ENCODE data around the gene RPL10.
"Not testable (repeated sequence)": the region's sequence is repeated elsewhere in the genome, so short reads cannot be mapped to it uniquely, and the experiment has no call there.

RPL10 gene

GRCh38 chrX:154381271-154381670 lies 16.9 kb upstream of the RPL10 start:
- Histone ChIP-seq H3K27me3 (no peaks in the 10 kb centered on the region; the same call in 1 of the 2 replicates), H3K4me3 (no peak overlapping the region), H3K27ac (no peak overlapping the region), H3K9ac (no peak overlapping the region), H4K20me1 (peaks cover 15% of the 10 kb centered on the region; the same call in 1 of the 2 replicates), H3K9me3 (peaks cover 41% of the 10 kb centered on the region), H3K4me2 (no peak overlapping the region), H3K36me3 (peaks cover 14% of the 10 kb centered on the region; the same call in 1 of the 2 replicates), H3K4me1 (peaks cover 32% of the 10 kb centered on the region)
- TF ChIP-seq Cebpa-rat (IDR thresholded peaks at IDR 0.05), result no peak

DNA sequence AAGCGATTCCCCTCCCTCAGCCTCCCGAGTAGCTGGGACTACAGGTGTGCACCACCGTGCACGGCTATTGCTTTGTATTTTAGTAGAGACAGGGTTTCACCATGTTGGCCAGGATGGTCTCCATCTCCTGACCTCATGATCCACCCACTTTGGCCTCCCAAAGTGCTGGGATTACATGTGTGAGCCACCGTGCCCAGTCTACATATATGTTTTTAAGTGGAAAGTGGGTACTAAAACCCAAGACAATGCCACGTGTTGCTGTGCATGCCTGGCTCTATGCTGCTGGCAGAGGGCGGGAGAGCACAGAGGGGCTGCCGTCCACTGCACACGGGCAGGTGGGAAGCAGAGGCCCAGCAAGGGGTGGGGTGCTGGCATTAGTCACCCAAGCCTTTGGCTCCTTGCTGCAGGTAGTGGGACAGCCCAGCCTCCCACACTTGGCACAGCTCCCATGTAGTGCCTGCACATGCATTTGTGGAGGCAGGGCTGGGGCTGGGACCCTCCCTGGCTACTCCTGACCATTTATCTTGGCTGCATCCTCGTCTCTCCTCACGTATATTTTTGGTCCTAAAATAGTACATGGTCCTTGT lies 15.6 kb upstream of the RPL10 start:
- Histone ChIP-seq H3K9me3 (peaks cover 41% of the 10 kb centered on the region), H3K4me3 (no peak overlapping the region), H3K9ac (no peak overlapping the region), H3K4me1 (peaks cover 25% of the 10 kb centered on the region), H3K4me2 (no peak overlapping the region), H3K36me3 (peaks cover 14% of the 10 kb centered on the region; the same call in 1 of the 2 replicates), H3K27ac (no peak overlapping the region), H3K27me3 (no peaks in the 10 kb centered on the region; the same call in 1 of the 2 replicates), H4K20me1 (peaks cover 15% of the 10 kb centered on the region; the same call in 1 of the 2 replicates)
- TF ChIP-seq Cebpa-rat (IDR thresholded peaks at IDR 0.05), result no peak

DNA sequence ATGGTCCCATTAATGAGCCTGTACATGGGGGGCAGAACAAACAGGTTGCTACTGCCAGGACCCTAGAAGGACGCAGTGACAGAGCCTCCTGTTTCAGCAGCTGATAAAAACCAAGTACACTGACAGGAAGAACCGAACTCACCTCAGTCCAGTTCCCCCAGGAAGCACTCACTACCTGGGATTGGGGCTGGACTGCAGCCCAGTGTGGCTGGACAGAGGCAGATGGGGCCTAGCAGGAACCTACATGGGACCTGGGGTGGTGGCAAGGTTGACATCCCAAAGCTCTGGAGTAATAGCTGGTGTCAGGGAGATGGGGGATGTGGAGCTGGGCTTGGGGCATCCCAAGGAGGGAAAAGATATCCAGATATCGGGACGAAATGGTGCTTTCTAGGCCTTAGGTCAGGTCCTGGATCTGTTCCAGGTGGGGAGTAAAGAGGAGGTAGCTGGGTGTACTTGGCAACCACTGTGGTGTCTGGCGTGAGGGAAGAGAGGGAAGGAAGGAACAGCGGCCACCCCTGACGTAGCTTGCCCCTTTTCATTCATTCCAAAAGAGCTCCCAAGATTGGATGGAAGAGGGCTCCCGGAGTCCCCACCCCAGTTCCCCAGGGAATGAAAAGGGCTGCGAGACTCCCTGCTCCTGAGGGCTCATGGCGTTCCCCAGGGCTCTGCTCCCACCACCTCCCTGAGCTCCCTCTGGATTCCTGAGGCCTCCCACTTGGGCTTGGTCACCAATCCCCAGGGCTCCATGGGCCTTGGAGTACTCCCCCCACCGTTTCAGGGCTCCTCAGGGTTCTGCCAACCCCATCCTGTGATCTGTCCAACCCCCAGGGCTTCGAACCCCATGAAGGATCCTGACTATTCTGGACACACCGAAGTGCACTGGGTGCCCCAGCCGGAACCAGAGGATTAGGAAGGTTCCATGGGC lies 14.6 kb upstream of the RPL10 start:
- no peak overlapping the region for H3K27ac ChIP-seq
- no peak overlapping the region for H3K9ac ChIP-seq
- no peak for TF ChIP-seq Cebpa-rat (IDR thresholded peaks at IDR 0.05)
- no peaks in the 10 kb centered on the region; the same call in 1 of the 2 replicates for H3K27me3 ChIP-seq
- H4K20me1 ChIP-seq, result peaks cover 15% of the 10 kb centered on the region; the same call in 1 of the 2 replicates
- H3K4me2 ChIP-seq, result no peak overlapping the region
- H3K36me3 ChIP-seq, result peaks cover 14% of the 10 kb centered on the region; the same call in 1 of the 2 replicates
- peaks cover 31% of the 10 kb centered on the region for H3K9me3 ChIP-seq
- peaks cover 18% of the 10 kb centered on the region for H3K4me1 ChIP-seq
- H3K4me3 ChIP-seq, result no peak overlapping the region

DNA sequence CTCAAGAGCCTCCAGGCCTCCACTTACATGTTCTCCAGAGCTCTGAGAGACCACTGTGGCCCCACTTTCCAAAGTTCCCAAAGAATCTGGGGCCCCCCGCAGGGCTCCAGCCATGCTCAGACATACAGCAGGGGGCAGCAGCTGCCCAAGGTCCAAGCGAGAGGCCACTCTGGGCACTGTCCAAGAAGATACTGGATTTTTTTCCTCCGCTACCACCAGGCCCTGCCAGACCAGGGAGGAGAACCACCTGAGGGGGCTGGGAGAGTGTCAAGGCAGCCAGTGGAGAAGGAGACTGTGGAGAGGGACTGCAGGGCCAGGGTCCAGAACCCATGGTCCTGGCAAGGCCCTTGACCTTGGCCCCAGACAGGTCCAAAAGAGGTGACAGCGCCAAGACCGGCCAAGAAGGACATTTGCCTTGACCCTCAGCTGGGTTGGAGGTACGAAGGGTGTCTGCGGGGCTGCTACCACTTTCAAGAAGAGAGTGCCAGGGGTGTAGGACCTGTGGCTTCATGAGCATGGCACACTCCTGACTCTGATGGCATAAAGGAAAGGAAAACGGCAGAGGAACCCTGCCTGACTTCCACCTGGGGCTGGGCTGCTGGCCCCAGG lies 13.8 kb upstream of the RPL10 start:
- Histone ChIP-seq H3K36me3 (peaks cover 14% of the 10 kb centered on the region; the same call in 1 of the 2 replicates), H3K27me3 (no peaks in the 10 kb centered on the region; the same call in 1 of the 2 replicates), H4K20me1 (peaks cover 15% of the 10 kb centered on the region; the same call in 1 of the 2 replicates), H3K9me3 (peaks cover 23% of the 10 kb centered on the region), H3K4me3 (no peak overlapping the region), H3K4me2 (no peak overlapping the region), H3K9ac (no peak overlapping the region), H3K4me1 (peaks cover 18% of the 10 kb centered on the region), H3K27ac (no peak overlapping the region)
- no peak for TF ChIP-seq Cebpa-rat (IDR thresholded peaks at IDR 0.05)

- H3K27me3 ChIP-seq, H4K20me1 ChIP-seq, H3K9ac ChIP-seq, H3K4me3 ChIP-seq, H3K27ac ChIP-seq, H3K9me3 ChIP-seq, H3K4me1 ChIP-seq, H3K4me2 ChIP-seq, H3K36me3 ChIP-seq: not testable (repeated sequence)
Observed at GRCh38 chrX:154388094-154388493, 10.1 kb upstream of the RPL10 start.

DNA sequence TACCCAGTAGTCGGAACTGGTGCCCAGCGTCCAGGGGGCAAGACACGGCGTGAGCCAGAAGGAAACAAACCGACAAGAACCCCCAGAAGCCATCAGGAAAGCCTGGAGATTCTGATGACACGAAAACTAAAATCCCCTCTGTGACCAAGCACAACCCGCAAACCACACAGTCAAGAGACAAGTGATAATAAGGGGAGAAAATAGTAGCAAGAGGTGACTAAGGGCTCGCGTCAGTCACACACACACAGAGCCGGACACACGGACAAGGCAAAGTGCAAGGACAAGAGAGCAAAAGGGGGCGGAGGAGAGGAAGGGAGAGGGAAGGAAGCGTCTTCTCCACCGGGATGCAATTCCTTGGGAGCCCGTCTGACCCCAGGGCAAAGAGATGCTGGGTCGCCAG lies 9.5 kb upstream of the RPL10 start:
- not testable (repeated sequence) for H3K27ac ChIP-seq, H3K4me3 ChIP-seq, H3K27me3 ChIP-seq, H3K9ac ChIP-seq, H3K9me3 ChIP-seq, H4K20me1 ChIP-seq, H3K36me3 ChIP-seq, H3K4me2 ChIP-seq, H3K4me1 ChIP-seq

- not testable (repeated sequence) for H3K9me3 ChIP-seq
Observed at GRCh38 chrX:154389812-154390747, 8.1 kb upstream of the RPL10 start.

GRCh38 chrX:154396363-154396762 lies 1.8 kb upstream of the RPL10 start:
- peaks cover 26% of the 10 kb centered on the region for H3K36me3 ChIP-seq
- peak overlapping the region; percentile 99; the same call in 1 of the 2 replicates for H3K27ac ChIP-seq
- H3K4me2 ChIP-seq, result peak overlapping the region; percentile 85

More at GRCh38 chrX:154389812-154390747, 8.1 kb upstream of the RPL10 start:
- H3K9ac ChIP-seq, H3K36me3 ChIP-seq, H3K4me2 ChIP-seq, H3K4me1 ChIP-seq, H3K4me3 ChIP-seq, H3K27ac ChIP-seq, H3K27me3 ChIP-seq, H4K20me1 ChIP-seq: not testable (repeated sequence)

More at GRCh38 chrX:154396363-154396762, 1.8 kb upstream of the RPL10 start:
- H3K9ac ChIP-seq, result peak overlapping the region; percentile 100; the same call in 1 of the 2 replicates
- H3K4me1 ChIP-seq, H3K27me3 ChIP-seq: not testable (repeated sequence)
- H4K20me1 ChIP-seq, result peaks cover 26% of the 10 kb centered on the region
- H3K9me3 ChIP-seq, result peaks cover 29% of the 10 kb centered on the region
- peak overlapping the region; percentile 84 for H3K4me3 ChIP-seq
